Stimulated activated CD4-positive, alpha-beta T cell treated with anti-CD3 and anti-CD28 coated beads, Interleukin-12 subunit alpha, Interleukin-12 subunit beta, amount 100 ng/mL, for 4 hours (primary cell): ENCODE measurements around the gene MTX3.

Source experiments
- DNase-seq: peaks from one replicate; pipeline ENCODE4 v3.0.0-alpha.2; 2020

The MTX3 gene

GRCh38 chr5:79982136-79982535, 8.9 kb downstream of the MTX3 start:
- DNase-seq, result no peak

- no peak for DNase-seq
These were observed 14.1 kb downstream of the MTX3 start for GRCh38 chr5:79976759-79977515.

GRCh38 chr5:79975422-79975821, 15.6 kb downstream of the MTX3 start:
- DNase-seq, result no peak

- DNase-seq, result no peak
These were observed 16.2 kb downstream of the MTX3 start for GRCh38 chr5:79974886-79975285.

GRCh38 chr5:79973996-79974395, 17.1 kb downstream of the MTX3 start:
- DNase-seq, result no peak

GRCh38 chr5:79973511-79973910, 17.6 kb downstream of the MTX3 start:
- no peak for DNase-seq

GRCh38 chr5:79971156-79971555, 19.9 kb downstream of the MTX3 start:
- DNase-seq, result no peak

GRCh38 chr5:79966448-79966847, 24.6 kb downstream of the MTX3 start:
- no peak for DNase-seq

- no peak for DNase-seq
These were observed 26.9 kb downstream of the MTX3 start for GRCh38 chr5:79964136-79964535.

- no peak for DNase-seq
These were observed 27.6 kb downstream of the MTX3 start for GRCh38 chr5:79963261-79964061.

GRCh38 chr5:79962575-79963222, 28.4 kb downstream of the MTX3 start:
- DNase-seq, result no peak

GRCh38 chr5:79961716-79962574, 29.1 kb downstream of the MTX3 start:
- DNase-seq, result no peak

GRCh38 chr5:79959407-79959806, 31.7 kb downstream of the MTX3 start:
- DNase-seq, result no peak

GRCh38 chr5:79955941-79956670, 35.0 kb downstream of the MTX3 start:
- DNase-seq, result no peak

- DNase-seq, result no peak
These were observed 35.6 kb downstream of the MTX3 start for GRCh38 chr5:79955356-79955895.

GRCh38 chr5:79954620-79955019, 36.4 kb downstream of the MTX3 start:
- no peak for DNase-seq

- no peak for DNase-seq
These were observed 43.5 kb downstream of the MTX3 start for GRCh38 chr5:79947567-79947966.

GRCh38 chr5:79938468-79938867, 52.6 kb downstream of the MTX3 start:
- no peak for DNase-seq

GRCh38 chr5:79936646-79937216, 54.3 kb downstream of the MTX3 start:
- no peak for DNase-seq

GRCh38 chr5:79936002-79936645, 54.9 kb downstream of the MTX3 start:
- DNase-seq, result no peak

GRCh38 chr5:79934681-79935080, 56.4 kb downstream of the MTX3 start:
- no peak for DNase-seq
